Upper lobe of left lung (tissue), 4 donors: Measurements from ENCODE around the gene SCGB1A1.

ENCODE experiments used
- CTCF ChIP-seq, 6 experiments: fragments of 450-650 bp in 4 of 6; fragments of 200-600 bp in 2 of 6; sonication (generic) in 2 of 6; IDR thresholded peaks; one replicate each; pipeline ENCODE4 v1.5.1; 2016 to 2019; ENCODE audit warnings: antibody characterized with exemption in 6 of 6
- EP300 ChIP-seq, 4 donors: sonication (generic); formaldehyde crosslinking; IDR thresholded peaks; one replicate each; pipeline ENCODE4 v1.5.1; 2017; ENCODE audit warnings: antibody characterized with exemption in 4 of 4, control low read depth in 2 of 4

- TF ChIP-seq CTCF (IDR thresholded peaks at IDR 0.05), result no peak
- no peak for TF ChIP-seq EP300 (IDR thresholded peaks at IDR 0.05)
Observed at GRCh38 chr11:62451241-62451621, 32.4 kb downstream of the SCGB1A1 start.
